ENCODE data around the gene PPIP5K2. TPM values are rescaled to one million over a fixed set of nuclear protein-coding genes. Genes with fewer than 3 reads are reported as not detected.

The PPIP5K2 gene
- total RNA-seq, 1 experiment from 2014 or later: 67.2 TPM

DNA sequence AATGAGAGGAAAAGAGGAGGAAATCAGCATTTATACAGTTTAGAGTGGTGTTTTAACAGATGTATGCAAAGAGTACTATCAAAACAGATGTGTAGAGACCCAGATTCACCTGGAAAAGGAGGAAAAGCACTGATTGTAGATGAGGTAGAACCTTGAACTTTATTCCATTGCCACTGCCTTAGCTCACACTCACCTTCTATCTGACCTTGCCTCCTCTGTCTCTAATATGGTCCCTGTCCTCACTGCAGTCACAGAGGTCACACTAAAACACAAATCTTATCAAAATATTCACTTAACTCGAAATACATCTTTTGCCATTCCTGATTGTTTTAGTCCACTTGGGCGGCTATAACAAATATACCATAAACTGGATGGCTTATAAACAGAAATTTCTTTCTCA, 7.2 kb upstream of the PPIP5K2 start:
- H3K36me3 Mint-ChIP-seq (ENCODE audit: insufficient read depth, unreplicated experiment): no peaks in the 10 kb centered on the region
- DNase-seq: no peak
- H3K4me1 Mint-ChIP-seq (ENCODE audit: low read depth, unreplicated experiment): no peaks in the 10 kb centered on the region
- CTCF ChIA-PET: interaction anchor here (1.5 kb wide), 1 partner anchor 16 kb away, joined by 3 read pairs; no protein-coding TSS in a partner anchor
- H3K9me3 Mint-ChIP-seq (ENCODE audit: low read depth, unreplicated experiment): no peaks in the 10 kb centered on the region
- H3K4me3 Mint-ChIP-seq (ENCODE audit: low read depth, unreplicated experiment): no peak overlapping the region
- intact Hi-C loops (cut with micrococcal nuclease; ENCODE audit: unreplicated experiment): no loop called here
- H3K27me3 Mint-ChIP-seq (ENCODE audit: unreplicated experiment): no peaks in the 10 kb centered on the region
- BruUV-seq (replicated peaks): no TSS peak
- no peak overlapping the region for H3K27ac Mint-ChIP-seq (ENCODE audit: unreplicated experiment)
- TF ChIP-seq, protein P1, sequence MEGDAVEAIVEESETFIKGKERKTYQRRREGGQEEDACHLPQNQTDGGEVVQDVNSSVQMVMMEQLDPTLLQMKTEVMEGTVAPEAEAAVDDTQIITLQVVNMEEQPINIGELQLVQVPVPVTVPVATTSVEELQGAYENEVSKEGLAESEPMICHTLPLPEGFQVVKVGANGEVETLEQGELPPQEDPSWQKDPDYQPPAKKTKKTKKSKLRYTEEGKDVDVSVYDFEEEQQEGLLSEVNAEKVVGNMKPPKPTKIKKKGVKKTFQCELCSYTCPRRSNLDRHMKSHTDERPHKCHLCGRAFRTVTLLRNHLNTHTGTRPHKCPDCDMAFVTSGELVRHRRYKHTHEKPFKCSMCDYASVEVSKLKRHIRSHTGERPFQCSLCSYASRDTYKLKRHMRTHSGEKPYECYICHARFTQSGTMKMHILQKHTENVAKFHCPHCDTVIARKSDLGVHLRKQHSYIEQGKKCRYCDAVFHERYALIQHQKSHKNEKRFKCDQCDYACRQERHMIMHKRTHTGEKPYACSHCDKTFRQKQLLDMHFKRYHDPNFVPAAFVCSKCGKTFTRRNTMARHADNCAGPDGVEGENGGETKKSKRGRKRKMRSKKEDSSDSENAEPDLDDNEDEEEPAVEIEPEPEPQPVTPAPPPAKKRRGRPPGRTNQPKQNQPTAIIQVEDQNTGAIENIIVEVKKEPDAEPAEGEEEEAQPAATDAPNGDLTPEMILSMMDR (IDR thresholded peaks at IDR 0.05; ENCODE audit: unreplicated experiment): no peak

DNA sequence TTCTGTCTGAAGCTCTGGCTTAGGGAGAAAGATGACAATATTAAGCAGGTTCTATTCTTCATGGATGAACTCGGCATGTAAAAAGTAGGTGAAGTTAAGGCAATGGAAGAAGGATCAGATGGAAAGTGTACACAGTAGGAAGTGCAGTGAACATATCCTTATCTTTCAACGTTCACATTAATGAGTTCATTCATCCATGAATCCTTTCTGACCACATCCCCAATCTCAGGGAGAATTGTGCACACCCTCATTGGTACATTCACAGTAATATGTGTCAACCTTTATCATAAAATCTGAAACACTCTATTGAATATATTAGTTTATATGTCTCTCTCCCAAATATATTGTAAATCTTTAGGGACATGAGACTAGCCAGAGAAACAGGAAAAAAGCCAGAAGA, 5.7 kb upstream of the PPIP5K2 start:
- Mint-ChIP-seq H3K27ac (ENCODE audit: unreplicated experiment) (no peak overlapping the region), H3K4me3 (ENCODE audit: low read depth, unreplicated experiment) (no peak overlapping the region), H3K27me3 (ENCODE audit: unreplicated experiment) (no peaks in the 10 kb centered on the region), H3K36me3 (ENCODE audit: insufficient read depth, unreplicated experiment) (peaks cover 6% of the 10 kb centered on the region), H3K9me3 (ENCODE audit: low read depth, unreplicated experiment) (no peaks in the 10 kb centered on the region), H3K4me1 (ENCODE audit: low read depth, unreplicated experiment) (no peaks in the 10 kb centered on the region)
- no TSS peak for BruUV-seq (replicated peaks)
- TF ChIP-seq, protein P1 (IDR thresholded peaks at IDR 0.05; ENCODE audit: unreplicated experiment): no peak
- intact Hi-C loops (cut with micrococcal nuclease; ENCODE audit: unreplicated experiment): no loop called here
- CTCF ChIA-PET: no interaction called here
- DNase-seq: no peak

DNA sequence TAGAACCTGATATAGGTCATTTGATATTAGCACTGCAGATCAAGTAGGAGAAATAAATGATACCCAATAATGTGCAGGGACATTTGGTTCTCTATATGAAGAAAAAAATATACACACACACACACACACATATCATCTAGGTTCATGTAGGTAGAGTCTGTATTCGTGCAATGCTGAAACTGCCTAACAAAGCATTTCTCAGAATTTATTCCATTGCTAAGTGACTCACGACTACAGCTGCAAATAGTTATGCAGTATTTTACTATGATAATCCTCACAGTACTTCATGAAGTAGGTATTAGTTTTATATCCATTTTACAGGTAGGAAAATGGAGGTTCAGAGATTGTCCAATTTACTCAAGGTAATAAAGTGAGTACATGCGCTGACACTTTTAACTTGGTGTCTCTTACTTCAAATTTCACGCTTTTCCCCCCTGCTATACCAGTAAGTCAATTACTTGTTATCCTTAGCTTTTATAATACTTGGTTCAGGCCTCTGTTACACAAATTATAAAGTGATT, 2.6 kb upstream of the PPIP5K2 start:
- H3K36me3 Mint-ChIP-seq (ENCODE audit: insufficient read depth, unreplicated experiment): peaks cover 27% of the 10 kb centered on the region
- no peaks in the 10 kb centered on the region for H3K27me3 Mint-ChIP-seq (ENCODE audit: unreplicated experiment)
- CTCF ChIA-PET: no interaction called here
- BruUV-seq (replicated peaks): no TSS peak
- peaks cover 16% of the 10 kb centered on the region for H3K4me1 Mint-ChIP-seq (ENCODE audit: low read depth, unreplicated experiment)
- no peak overlapping the region for H3K27ac Mint-ChIP-seq (ENCODE audit: unreplicated experiment)
- DNase-seq: no peak
- intact Hi-C loops (cut with micrococcal nuclease; ENCODE audit: unreplicated experiment): no loop called here
- TF ChIP-seq, protein P1 (IDR thresholded peaks at IDR 0.05; ENCODE audit: unreplicated experiment): no peak
- no peak overlapping the region for H3K4me3 Mint-ChIP-seq (ENCODE audit: low read depth, unreplicated experiment)
- H3K9me3 Mint-ChIP-seq (ENCODE audit: low read depth, unreplicated experiment): no peaks in the 10 kb centered on the region

- peaks cover 27% of the 10 kb centered on the region for H3K36me3 Mint-ChIP-seq (ENCODE audit: insufficient read depth, unreplicated experiment)
- peak overlapping the region; percentile 89 for H3K4me3 Mint-ChIP-seq (ENCODE audit: low read depth, unreplicated experiment)
- CTCF ChIA-PET: interaction anchor here (1.2 to 1.9 kb wide), 2 partner anchors 20 to 438 kb away, joined by 3 to 5 read pairs; no protein-coding TSS in a partner anchor
- DNase-seq: no peak
- intact Hi-C loops (cut with micrococcal nuclease; ENCODE audit: unreplicated experiment): loop anchor here (2.0 kb wide), 1 partner anchor 58 kb away; no protein-coding TSS in a partner anchor
- peaks cover 21% of the 10 kb centered on the region for H3K4me1 Mint-ChIP-seq (ENCODE audit: low read depth, unreplicated experiment)
- peak overlapping the region; percentile 98 for H3K27ac Mint-ChIP-seq (ENCODE audit: unreplicated experiment)
- H3K27me3 Mint-ChIP-seq (ENCODE audit: unreplicated experiment): no peaks in the 10 kb centered on the region
- TF ChIP-seq, protein P1 (IDR thresholded peaks at IDR 0.05; ENCODE audit: unreplicated experiment): no peak
- H3K9me3 Mint-ChIP-seq (ENCODE audit: low read depth, unreplicated experiment): no peaks in the 10 kb centered on the region
- BruUV-seq (replicated peaks): TSS peak; percentile 83
Observed at GRCh38 chr5:103119070-103119764, 884 bp upstream of the PPIP5K2 start.
